HepG2 (cell line): ENCODE measurements around the gene CHSY3. TPM values are rescaled to one million over a fixed set of nuclear protein-coding genes. Genes with fewer than 3 reads are reported as not detected.

Experiments
- ATAC-seq: fragments of 200-7000 bp; cut with Tn5 transposase; 3 replicates; pipeline ENCODE4 v1.9.1; 2020; ENCODE audit warnings: mild to moderate bottlenecking, moderate library complexity
- BruUV-seq: library from RNA; stranded (reverse); fragments of 400-500 nt; replicated peaks from 2 replicates; lab custom pipeline; 2021; lab: Mats Ljungman, UMichigan
- CTCF ChIA-PET: fragments of 300-600 bp; formaldehyde crosslinking; extraction: SDS; loops from one replicate; lab custom pipeline; 2021; ENCODE audit warnings: low total read pairs, inconsistent platforms, low intra/inter-chr PET ratio; lab: Yijun Ruan, JAX
- POLR2A ChIA-PET: fragments of 350-600 bp; sonication (Branson Sonifier 250); formaldehyde crosslinking; loops from one replicate; lab custom pipeline; 2020; ENCODE audit warnings: antibody characterized with exemption, inconsistent platforms; lab: Yijun Ruan, JAX
- DNase-seq: peaks from one replicate; pipeline ENCODE4 v3.0.0-alpha.2; 2015; ENCODE audit warnings: low spot score
- FAIRE-seq: peaks from 3 replicates; lab custom pipeline; 2011; peaks lifted over from hg19 to GRCh38; lab: Jason Lieb, UNC
- H2AFZ ChIP-seq: one replicate; pipeline ENCODE4 v1.6.1; 2011; ENCODE audit warnings: low read length, inconsistent platforms
- H3K27ac ChIP-seq: fragments of 300-600 bp; 3 replicates; pipeline ENCODE4 v1.8.0; 2011; ENCODE audit warnings: mixed run types, mild to moderate bottlenecking, mixed read lengths, low read length, inconsistent platforms; ENCODE audit not compliant: insufficient read depth; ENCODE audit errors: extremely low read length
- H3K27me3 ChIP-seq, 2 experiments: fragments of 200-600 bp in 1 of 2; 2 replicates in 1 of 2; 3 replicates in 1 of 2; pipeline versions ENCODE4 v1.6.0 to v1.8.0; 2011; ENCODE audit warnings: low read length in 2 of 2, mild to moderate bottlenecking in 2 of 2, moderate library complexity in 2 of 2, inconsistent platforms in 1 of 2; ENCODE audit not compliant: insufficient read depth in 2 of 2, control insufficient read depth in 1 of 2
- H3K36me3 ChIP-seq, 2 experiments: fragments of 200-600 bp in 1 of 2; replicated peaks in 1 of 2; 2 replicates in 1 of 2; 3 replicates in 1 of 2; pipeline versions ENCODE4 v1.5.1 to v1.8.0; 2011; ENCODE audit warnings: low read length in 2 of 2, inconsistent platforms in 1 of 2; ENCODE audit not compliant: insufficient read depth in 2 of 2, control insufficient read depth in 1 of 2
- H3K4me1 ChIP-seq: 2 replicates; pipeline ENCODE4 v1.5.1; 2012; ENCODE audit warnings: low read length, inconsistent platforms; ENCODE audit not compliant: insufficient read depth
- H3K4me2 ChIP-seq: 2 replicates; pipeline ENCODE4 v1.6.0; 2011; ENCODE audit warnings: low read depth, low read length, inconsistent platforms
- H3K4me3 ChIP-seq, 3 experiments: fragments of 200-600 bp in 1 of 3; sonication (generic), shearing (Covaris generic) in 1 of 3; replicated peaks in 1 of 3; 2 replicates each; pipeline ENCODE4 v1.5.1; 2011 to 2016; ENCODE audit warnings: low read length in 3 of 3, inconsistent platforms in 2 of 3, low read depth in 2 of 3, mild to moderate bottlenecking in 2 of 3, control low read depth in 1 of 3, mixed read lengths in 1 of 3; ENCODE audit not compliant: insufficient read depth in 1 of 3
- H3K79me2 ChIP-seq: one replicate; pipeline ENCODE4 v1.6.1; 2011; ENCODE audit warnings: low read length, inconsistent platforms; ENCODE audit not compliant: insufficient read depth
- H3K9ac ChIP-seq: 2 replicates; pipeline ENCODE4 v1.6.0; 2011; ENCODE audit warnings: mild to moderate bottlenecking, low read depth, low read length, inconsistent platforms; ENCODE audit not compliant: insufficient read depth
- H3K9me3 ChIP-seq: 2 replicates; pipeline ENCODE4 v1.5.1; 2012; ENCODE audit warnings: mild to moderate bottlenecking, low read length
- H4K20me1 ChIP-seq: 2 replicates; pipeline ENCODE4 v1.6.0; 2011; ENCODE audit warnings: inconsistent platforms, mild to moderate bottlenecking, low read length, moderate library complexity; ENCODE audit not compliant: insufficient read depth
- AKAP8 ChIP-seq: sonication (generic); formaldehyde crosslinking; IDR thresholded peaks from 2 replicates; pipeline ENCODE4 v1.5.1; 2020; ENCODE audit warnings: mild to moderate bottlenecking, missing genetic modification reagents
- HNF1B ChIP-seq: sonication (generic); formaldehyde crosslinking; IDR thresholded peaks from 2 replicates; pipeline ENCODE4 v1.5.1; 2020; ENCODE audit warnings: mild to moderate bottlenecking, moderate library complexity, missing genetic modification reagents
- HNRNPH1 ChIP-seq: fragments of 200-400 bp; formaldehyde crosslinking; optimal IDR thresholded peaks from 2 replicates; pipeline ENCODE3; 2017; ENCODE audit warnings: mild to moderate bottlenecking, low read depth, low read length
- MEIS2 ChIP-seq: sonication (generic); formaldehyde crosslinking; IDR thresholded peaks from 2 replicates; pipeline ENCODE4 v1.9.0; 2021; ENCODE audit warnings: mild to moderate bottlenecking, missing genetic modification reagents
- SOX5 ChIP-seq: IDR thresholded peaks from 2 replicates; pipeline ENCODE4 v1.6.1; 2016; ENCODE audit warnings: borderline replicate concordance
- ZNF672 ChIP-seq: sonication (generic); formaldehyde crosslinking; IDR thresholded peaks from 2 replicates; pipeline ENCODE4 v1.8.1; 2022; ENCODE audit warnings: missing genetic modification reagents
- ZNF720 ChIP-seq: sonication (generic); formaldehyde crosslinking; IDR thresholded peaks from 2 replicates; pipeline ENCODE4 v1.4.0; 2020; ENCODE audit warnings: missing genetic modification reagents
- ZSCAN22 ChIP-seq: sonication (generic); formaldehyde crosslinking; IDR thresholded peaks from 2 replicates; pipeline ENCODE4 v1.4.0; 2020; ENCODE audit warnings: mild to moderate bottlenecking, missing genetic modification reagents
- WGBS: methylation state at CpG from one replicate; pipeline ENCODE4 v1.1.6; 2017; ENCODE audit warnings: low lambda C conversion rate; 5-methylcytosine and 5-hydroxymethylcytosine counted together
- in situ Hi-C: cut with HindIII; loops from 2 replicates; pipeline ENCODE4 v1.10.0; 2017; ENCODE audit warnings: low pct_unique_long_range_greater_than_20kb; ENCODE audit not compliant: extremely low pct_ligation_motif_present
- intact Hi-C: fragments of 100-400 bp; cut with micrococcal nuclease; formaldehyde crosslinking; loops from one replicate; pipeline ENCODE4 v1.10.0; 2022; ENCODE audit not compliant: unreplicated experiment
- polyA plus RNA-seq, 8 experiments: library from polyadenylated mRNA; depleted of rRNA in 3 of 8; stranded (reverse) in 7 of 8; unstranded in 1 of 8; fragments of >200 nt; fragmentation: Illumina TruSeq in 4 of 8; extraction: Trizol in 4 of 8; gene quantifications; 2 replicates each; pipeline versions ENCODE4 v1.2.1 to v1.2.3, GENCODE V29; 2011 to 2016; ENCODE audit warnings: low read depth in 4 of 8, missing spikeins in 1 of 8, mixed read lengths in 1 of 8; ENCODE audit not compliant: insufficient read depth in 1 of 8
- total RNA-seq, 5 experiments: library from RNA; depleted of rRNA; stranded (reverse); fragments of >200 nt; fragmentation: Illumina TruSeq; extraction: Trizol; gene quantifications; 2 replicates each; pipeline ENCODE4 v1.2.3, GENCODE V29; 2016; ENCODE audit warnings: low read depth in 1 of 5
- TF ChIP-seq, protein P1 (sequence below): sonication (generic); formaldehyde crosslinking; conservative IDR thresholded peaks from 2 replicates; pipeline ENCODE4 v1.8.0; 2022; ENCODE audit warnings: low read depth, missing genetic modification reagents
- TF ChIP-seq, protein P2 (sequence below): sonication (generic); formaldehyde crosslinking; IDR thresholded peaks from 2 replicates; pipeline ENCODE4 v1.4.0; 2020; ENCODE audit warnings: missing genetic modification reagents
- TF ChIP-seq, protein P3 (sequence below): sonication (generic); formaldehyde crosslinking; IDR thresholded peaks from 2 replicates; pipeline ENCODE4 v1.8.0; 2022; ENCODE audit warnings: mild to moderate bottlenecking, missing genetic modification reagents

The CHSY3 gene
- total and polyA plus RNA-seq, 2 of the 13 experiments (the other 11 are each of a cell fraction or from before 2014, with no cell fraction given) = 0.26 to 4.1 TPM

DNA sequence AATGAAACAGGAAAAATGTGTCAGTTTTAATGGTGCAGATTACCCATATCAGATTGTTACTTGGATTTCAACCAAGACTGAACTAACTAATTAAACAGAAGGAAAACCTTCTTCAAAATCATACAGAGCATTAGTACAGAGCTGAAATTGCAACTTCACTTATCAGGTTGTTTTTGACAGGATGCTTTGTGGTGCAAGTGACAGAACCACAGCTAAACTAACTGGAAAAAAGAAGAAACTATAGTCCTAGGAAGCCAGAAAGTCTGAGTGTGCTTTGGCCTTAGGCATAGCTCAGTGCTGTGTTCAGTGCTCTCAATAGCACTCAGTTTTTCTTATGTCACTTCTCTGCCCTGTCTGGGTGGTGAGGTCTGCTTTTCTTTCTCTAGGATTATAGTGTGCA, 267.4 kb downstream of the CHSY3 start:
- FAIRE-seq = no peak
- H3K9ac ChIP-seq = no peak overlapping the region
- no peak overlapping the region for H2AFZ ChIP-seq
- no peaks in the 10 kb centered on the region for H3K79me2 ChIP-seq
- no peaks in the 10 kb centered on the region for H3K9me3 ChIP-seq
- H3K27me3 ChIP-seq = no peaks in the 10 kb centered on the region
- BruUV-seq = no TSS peak
- in situ Hi-C loops (no loop called here), intact Hi-C loops (no loop called here)
- H4K20me1 ChIP-seq = no peaks in the 10 kb centered on the region
- H3K4me2 ChIP-seq = no peak overlapping the region
- ChIA-PET CTCF (no interaction called here), POLR2A (no interaction called here)
- ATAC-seq = no peak
- no peak overlapping the region for H3K27ac ChIP-seq
- H3K36me3 ChIP-seq = no peaks in the 10 kb centered on the region
- no peak overlapping the region for H3K4me3 ChIP-seq
- DNase-seq = no peak
- no peaks in the 10 kb centered on the region for H3K4me1 ChIP-seq
- no peak for TF ChIP-seq MEIS2 (CRISPR knock-in tag)
- TF ChIP-seq ZSCAN22 (CRISPR knock-in tag) = no peak

DNA sequence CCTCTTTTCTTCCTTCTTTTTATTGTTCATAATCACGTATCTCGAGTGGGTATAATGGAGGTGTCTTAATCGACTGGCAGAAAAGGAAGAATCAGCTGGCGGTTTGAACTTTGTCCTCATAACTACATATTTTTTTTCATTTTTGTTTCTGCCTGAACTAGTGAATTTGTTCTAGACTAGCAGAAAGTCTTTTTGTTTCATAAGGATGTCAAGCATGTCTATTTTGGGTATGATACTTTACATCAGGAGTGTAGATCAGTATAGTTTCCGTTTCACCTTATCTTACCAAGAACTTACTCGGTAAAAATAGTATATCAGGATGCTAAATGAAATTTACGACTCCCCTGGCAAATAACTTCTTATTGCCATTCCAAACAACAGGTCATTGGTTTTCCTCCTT, 278.9 kb downstream of the CHSY3 start:
- DNase-seq = no peak
- Histone ChIP-seq H3K27ac (no peak overlapping the region), H3K9me3 (no peaks in the 10 kb centered on the region), H4K20me1 (no peaks in the 10 kb centered on the region), H3K79me2 (no peaks in the 10 kb centered on the region), H2AFZ (no peak overlapping the region), H3K4me1 (no peaks in the 10 kb centered on the region), H3K4me3 (no peak overlapping the region), H3K4me2 (no peak overlapping the region), H3K27me3 (no peaks in the 10 kb centered on the region), H3K9ac (no peak overlapping the region), H3K36me3 (no peaks in the 10 kb centered on the region)
- no peak for FAIRE-seq
- in situ Hi-C loops = no loop called here
- no TSS peak for BruUV-seq
- ChIA-PET CTCF (no interaction called here), POLR2A (no interaction called here)
- 25% methylated on average over 7 of the region's 7 CpGs for WGBS
- intact Hi-C loops = no loop called here
- ATAC-seq = no peak
- no peak for TF ChIP-seq ZNF720
- no peak for TF ChIP-seq SOX5
- no peak for TF ChIP-seq HNF1B (CRISPR knock-in tag)
- TF ChIP-seq, protein P1, sequence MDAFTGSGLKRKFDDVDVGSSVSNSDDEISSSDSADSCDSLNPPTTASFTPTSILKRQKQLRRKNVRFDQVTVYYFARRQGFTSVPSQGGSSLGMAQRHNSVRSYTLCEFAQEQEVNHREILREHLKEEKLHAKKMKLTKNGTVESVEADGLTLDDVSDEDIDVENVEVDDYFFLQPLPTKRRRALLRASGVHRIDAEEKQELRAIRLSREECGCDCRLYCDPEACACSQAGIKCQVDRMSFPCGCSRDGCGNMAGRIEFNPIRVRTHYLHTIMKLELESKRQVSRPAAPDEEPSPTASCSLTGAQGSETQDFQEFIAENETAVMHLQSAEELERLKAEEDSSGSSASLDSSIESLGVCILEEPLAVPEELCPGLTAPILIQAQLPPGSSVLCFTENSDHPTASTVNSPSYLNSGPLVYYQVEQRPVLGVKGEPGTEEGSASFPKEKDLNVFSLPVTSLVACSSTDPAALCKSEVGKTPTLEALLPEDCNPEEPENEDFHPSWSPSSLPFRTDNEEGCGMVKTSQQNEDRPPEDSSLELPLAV (CRISPR knock-in tag) = no peak
- TF ChIP-seq, protein P2, sequence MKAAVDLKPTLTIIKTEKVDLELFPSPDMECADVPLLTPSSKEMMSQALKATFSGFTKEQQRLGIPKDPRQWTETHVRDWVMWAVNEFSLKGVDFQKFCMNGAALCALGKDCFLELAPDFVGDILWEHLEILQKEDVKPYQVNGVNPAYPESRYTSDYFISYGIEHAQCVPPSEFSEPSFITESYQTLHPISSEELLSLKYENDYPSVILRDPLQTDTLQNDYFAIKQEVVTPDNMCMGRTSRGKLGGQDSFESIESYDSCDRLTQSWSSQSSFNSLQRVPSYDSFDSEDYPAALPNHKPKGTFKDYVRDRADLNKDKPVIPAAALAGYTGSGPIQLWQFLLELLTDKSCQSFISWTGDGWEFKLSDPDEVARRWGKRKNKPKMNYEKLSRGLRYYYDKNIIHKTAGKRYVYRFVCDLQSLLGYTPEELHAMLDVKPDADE (CRISPR knock-in tag) = no peak
- TF ChIP-seq, protein P3, sequence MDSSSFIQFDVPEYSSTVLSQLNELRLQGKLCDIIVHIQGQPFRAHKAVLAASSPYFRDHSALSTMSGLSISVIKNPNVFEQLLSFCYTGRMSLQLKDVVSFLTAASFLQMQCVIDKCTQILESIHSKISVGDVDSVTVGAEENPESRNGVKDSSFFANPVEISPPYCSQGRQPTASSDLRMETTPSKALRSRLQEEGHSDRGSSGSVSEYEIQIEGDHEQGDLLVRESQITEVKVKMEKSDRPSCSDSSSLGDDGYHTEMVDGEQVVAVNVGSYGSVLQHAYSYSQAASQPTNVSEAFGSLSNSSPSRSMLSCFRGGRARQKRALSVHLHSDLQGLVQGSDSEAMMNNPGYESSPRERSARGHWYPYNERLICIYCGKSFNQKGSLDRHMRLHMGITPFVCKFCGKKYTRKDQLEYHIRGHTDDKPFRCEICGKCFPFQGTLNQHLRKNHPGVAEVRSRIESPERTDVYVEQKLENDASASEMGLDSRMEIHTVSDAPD = no peak
- TF ChIP-seq HNRNPH1 = no peak
- no peak for TF ChIP-seq ZNF672 (CRISPR knock-in tag)
- TF ChIP-seq AKAP8 = no peak
